SW 1271 (cell line): ENCODE data around the gene UBE2L3.
"Not testable (repeated sequence)": the region's sequence is repeated elsewhere in the genome, so short reads cannot be mapped to it uniquely, and the experiment has no call there.

Source experiments
- DNase-seq, 2 experiments: peaks; one replicate each; lab custom pipeline; 2025; lab: John Stamatoyannopoulos, UW

UBE2L3 gene

GRCh38 chr22:21599053-21599893 lies 31.8 kb downstream of the UBE2L3 start:
- no peak for DNase-seq

DNA sequence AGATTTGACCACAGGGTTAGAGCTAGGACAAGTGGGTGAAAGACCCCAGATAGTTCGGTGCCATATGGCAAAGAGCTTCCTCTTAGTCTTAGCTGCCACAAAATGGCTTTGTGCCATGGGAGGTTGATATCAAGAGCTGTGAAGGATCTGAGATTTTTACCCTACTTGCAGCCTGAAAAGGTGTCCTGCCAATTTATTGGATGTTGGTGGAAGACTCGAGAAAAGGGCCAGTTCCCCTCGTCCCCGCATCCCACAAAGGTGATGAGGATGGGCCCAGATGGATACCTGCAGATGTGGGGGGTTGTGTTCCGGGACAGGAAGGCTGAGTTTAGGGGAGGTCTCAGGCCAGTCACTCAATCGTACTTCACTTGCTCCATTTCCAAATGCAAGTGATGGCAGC lies 35.1 kb downstream of the UBE2L3 start:
- DNase-seq: no peak

GRCh38 chr22:21603973-21604372 lies 36.5 kb downstream of the UBE2L3 start:
- no peak for DNase-seq

DNA sequence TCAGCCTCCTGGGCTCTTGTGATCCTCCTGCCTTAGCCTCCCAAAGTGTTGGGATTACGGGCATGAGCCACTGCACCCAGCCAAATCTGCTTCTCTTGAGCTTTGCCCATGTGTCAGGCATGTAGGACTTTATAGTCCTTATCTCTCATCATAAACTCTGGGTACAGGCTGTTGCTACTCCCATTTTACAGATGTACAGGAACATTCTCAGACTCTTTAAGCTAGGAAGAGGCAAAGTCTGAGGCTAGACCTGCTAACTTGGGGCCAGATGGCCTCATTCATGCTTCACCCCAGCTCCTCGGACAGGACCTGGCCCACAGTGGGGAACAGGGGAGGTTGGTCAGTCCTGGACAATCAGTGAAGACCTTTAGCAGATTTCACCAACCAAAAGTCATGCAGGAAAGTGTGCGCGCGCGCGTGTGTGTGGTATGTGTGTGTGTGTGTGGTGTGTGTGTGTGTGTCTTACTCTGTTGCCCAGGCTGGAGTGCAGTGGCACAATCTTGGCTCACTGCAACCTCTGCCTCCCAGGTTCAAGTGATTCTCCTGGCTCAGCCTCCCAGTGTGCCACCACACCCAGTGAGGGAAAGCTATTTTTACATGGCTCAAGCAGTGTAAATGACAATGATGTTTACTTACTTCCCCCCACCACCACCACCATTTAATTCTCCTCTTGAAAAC lies 38.5 kb downstream of the UBE2L3 start:
- DNase-seq: no peak

- no peak for DNase-seq
Observed at GRCh38 chr22:21606775-21607174, 39.3 kb downstream of the UBE2L3 start.

GRCh38 chr22:21609556-21610157 lies 42.1 kb downstream of the UBE2L3 start:
- DNase-seq: not testable (repeated sequence)

DNA sequence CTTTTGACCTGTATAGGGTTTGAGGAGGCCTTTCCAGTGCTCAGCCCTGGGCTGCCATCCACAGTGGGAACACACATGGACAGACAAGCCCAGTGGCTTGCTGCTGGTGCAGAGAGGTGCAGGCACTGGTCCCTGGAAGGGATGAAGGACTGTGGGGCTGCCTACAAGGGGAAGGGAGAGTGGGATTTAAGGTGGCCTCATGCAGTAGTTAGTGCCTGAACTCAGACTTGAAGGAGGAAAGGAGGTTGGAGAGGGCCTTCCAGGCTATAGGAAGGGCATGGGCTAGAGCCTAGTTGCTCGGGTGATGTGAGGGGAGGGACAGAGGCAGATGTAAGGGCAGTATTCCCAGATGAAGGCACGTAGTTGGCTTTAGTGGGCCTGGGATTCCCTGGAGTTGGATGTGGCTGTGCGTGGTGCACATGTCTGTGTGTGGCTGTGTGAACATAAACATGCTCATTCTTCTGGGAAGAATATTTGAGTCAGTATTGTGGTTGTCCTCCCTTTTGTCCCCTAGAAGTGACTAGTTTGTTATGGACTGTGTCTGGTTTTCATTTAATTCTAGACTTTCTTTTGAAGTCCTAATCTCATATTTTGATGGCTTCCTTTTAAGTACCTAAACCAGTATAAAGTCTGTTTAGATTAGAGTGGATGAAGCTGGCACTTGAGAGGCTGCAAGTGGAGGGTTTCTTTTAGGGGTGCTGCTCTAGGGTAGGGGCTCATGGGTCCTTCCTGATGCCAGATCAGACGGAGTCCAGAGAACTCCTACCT lies 43.9 kb downstream of the UBE2L3 start:
- no peak for DNase-seq

- DNase-seq: no peak
Observed at GRCh38 chr22:21612858-21613257, 45.3 kb downstream of the UBE2L3 start.

- no peak for DNase-seq
Observed at GRCh38 chr22:21613553-21614233, 46.2 kb downstream of the UBE2L3 start.

- DNase-seq: no peak
Observed at GRCh38 chr22:21615731-21616130, 48.2 kb downstream of the UBE2L3 start.

DNA sequence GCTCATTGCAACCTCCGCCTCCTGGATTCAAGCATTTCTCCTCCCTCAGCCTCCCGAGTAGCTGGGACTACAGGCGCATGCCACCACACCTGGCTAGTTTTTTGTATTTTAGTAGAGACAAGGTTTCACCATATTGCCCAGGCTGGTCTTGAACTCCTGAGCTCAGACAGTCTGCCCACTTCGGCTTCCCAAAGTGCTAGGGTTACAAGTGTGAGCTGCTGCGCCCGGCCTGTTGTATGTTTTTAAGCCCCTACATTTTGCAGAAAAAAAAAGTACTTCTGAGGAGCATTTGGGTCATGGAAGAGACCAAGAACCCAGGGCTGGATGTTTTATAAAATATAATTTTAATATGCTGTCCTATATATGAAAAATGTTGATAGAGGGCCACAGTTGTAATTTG lies 49.8 kb downstream of the UBE2L3 start:
- DNase-seq: not testable (repeated sequence)

GRCh38 chr22:21621025-21621424 lies 53.5 kb downstream of the UBE2L3 start:
- no peak for DNase-seq

- DNase-seq: no peak
Observed at GRCh38 chr22:21622011-21622918, 54.8 kb downstream of the UBE2L3 start.

- DNase-seq: no peak
Observed at GRCh38 chr22:21622919-21623647, 55.6 kb downstream of the UBE2L3 start.

- DNase-seq: no peak
Observed at GRCh38 chr22:21623648-21623970, 56.1 kb downstream of the UBE2L3 start.

GRCh38 chr22:21624120-21624879 lies 56.8 kb downstream of the UBE2L3 start:
- no peak for DNase-seq

- no peak for DNase-seq
Observed at GRCh38 chr22:21624880-21625791, 57.6 kb downstream of the UBE2L3 start.

DNA sequence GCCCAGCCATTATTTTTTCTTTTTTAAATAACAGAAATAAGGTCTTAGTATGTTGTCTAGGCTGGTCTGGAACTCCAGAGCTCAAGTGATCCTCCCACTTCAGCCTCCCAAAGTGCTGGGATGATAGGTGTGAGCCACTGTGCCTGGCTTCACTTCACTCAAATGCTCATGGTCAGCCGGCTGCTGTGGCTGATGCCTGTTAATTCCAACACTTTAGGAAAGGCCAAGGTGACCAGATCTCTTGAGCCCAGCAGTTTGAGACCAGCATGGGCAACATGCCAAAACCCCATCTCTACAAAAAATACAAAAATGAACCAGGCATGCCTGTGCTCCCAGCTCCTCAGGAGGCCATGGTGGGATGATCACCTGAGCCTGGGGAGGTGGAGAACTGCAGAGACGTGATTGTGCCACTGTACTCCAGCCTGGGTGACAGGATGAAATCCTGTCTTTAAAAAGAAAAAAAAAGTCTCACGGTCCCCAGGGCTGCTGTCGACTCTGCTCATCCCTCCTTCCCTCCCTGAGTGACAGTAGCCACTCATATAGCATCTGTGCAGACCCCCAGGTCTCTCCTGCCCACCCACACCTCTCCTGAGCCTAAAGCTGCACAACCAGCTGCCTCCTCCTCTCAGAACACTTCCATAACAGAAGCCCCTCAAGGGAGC lies 58.7 kb downstream of the UBE2L3 start:
- no peak for DNase-seq
